ENCODE measurements around the gene INPP5F.
"Not testable (repeated sequence)": the region's sequence is repeated elsewhere in the genome, so short reads cannot be mapped to it uniquely, and the experiment has no call there.

Gene INPP5F

GRCh38 chr10:119707331-119707730 is 18.5 kb upstream of the INPP5F start:
- DNase-seq (ENCODE audit: low spot score), result not testable (repeated sequence)

GRCh38 chr10:119710935-119711334 is 14.9 kb upstream of the INPP5F start:
- DNase-seq (ENCODE audit: low spot score), result not testable (repeated sequence)

GRCh38 chr10:119713744-119714483 is 11.9 kb upstream of the INPP5F start:
- DNase-seq (ENCODE audit: low spot score), result no peak

GRCh38 chr10:119714484-119714816 is 11.4 kb upstream of the INPP5F start:
- no peak for DNase-seq (ENCODE audit: low spot score)

- no peak for DNase-seq (ENCODE audit: low spot score)
These were observed 10.0 kb upstream of the INPP5F start for GRCh38 chr10:119715628-119716505.

- DNase-seq (ENCODE audit: low spot score), result no peak
These were observed 2.7 kb upstream of the INPP5F start for GRCh38 chr10:119723161-119723560.

GRCh38 chr10:119723624-119724023 is 2.2 kb upstream of the INPP5F start:
- no peak for DNase-seq (ENCODE audit: low spot score)

GRCh38 chr10:119724593-119725516 is 995 bp upstream of the INPP5F start:
- no peak for DNase-seq (ENCODE audit: low spot score)

GRCh38 chr10:119725517-119725827 is 378 bp upstream of the INPP5F start:
- DNase-seq (ENCODE audit: low spot score), result no peak

- no peak for DNase-seq (ENCODE audit: low spot score)
These were observed 919 bp downstream of the INPP5F start for GRCh38 chr10:119726676-119727261.

- DNase-seq (ENCODE audit: low spot score), result no peak
These were observed 2.4 kb downstream of the INPP5F start for GRCh38 chr10:119728172-119728800.

GRCh38 chr10:119734396-119735332 is 8.8 kb downstream of the INPP5F start:
- peak; percentile 16 for DNase-seq (ENCODE audit: low spot score)

GRCh38 chr10:119735451-119735850 is 9.6 kb downstream of the INPP5F start:
- DNase-seq (ENCODE audit: low spot score), result no peak

- DNase-seq (ENCODE audit: low spot score), result no peak
These were observed 10.4 kb downstream of the INPP5F start for GRCh38 chr10:119736220-119736619.

GRCh38 chr10:119737039-119737663 is 11.3 kb downstream of the INPP5F start:
- no peak for DNase-seq (ENCODE audit: low spot score)

- peak; percentile 85 for DNase-seq (ENCODE audit: low spot score)
These were observed 12.0 kb downstream of the INPP5F start for GRCh38 chr10:119737823-119738222.

- DNase-seq (ENCODE audit: low spot score), result no peak
These were observed 13.1 kb downstream of the INPP5F start for GRCh38 chr10:119738962-119739361.

GRCh38 chr10:119740096-119740495 is 14.2 kb downstream of the INPP5F start:
- no peak for DNase-seq (ENCODE audit: low spot score)

- DNase-seq (ENCODE audit: low spot score), result no peak
These were observed 17.2 kb downstream of the INPP5F start for GRCh38 chr10:119742947-119743648.

Data from LoVo (cell line).